DND-41 (cell line): ENCODE measurements around the gene SPRR2D.
"Not testable (repeated sequence)": the region's sequence is repeated elsewhere in the genome, so short reads cannot be mapped to it uniquely, and the experiment has no call there.

Experiments used
- ATAC-seq: fragments of 200-7000 bp; cut with Tn5 transposase; 3 replicates; pipeline ENCODE4 v1.9.1; 2021; ENCODE audit warnings: low read depth; ENCODE audit not compliant: insufficient read depth
- DNase-seq: peaks from one replicate; pipeline ENCODE4 v3.0.0-alpha.2; 2020
- H2AFZ ChIP-seq: 2 replicates; pipeline ENCODE4 v1.6.0; 2012; ENCODE audit warnings: low read depth, low read length
- H3K27ac ChIP-seq: 2 replicates; pipeline ENCODE4 v1.5.1; 2012; ENCODE audit warnings: low read length, inconsistent platforms
- H3K27me3 ChIP-seq: fragments of 200-600 bp; sonication (generic); 2 replicates; pipeline ENCODE4 v1.6.0; 2012; ENCODE audit warnings: low read length, mild to moderate bottlenecking, inconsistent platforms; ENCODE audit not compliant: insufficient read depth, poor library complexity
- H3K36me3 ChIP-seq: 2 replicates; pipeline ENCODE4 v1.5.1; 2012; ENCODE audit warnings: low read length, inconsistent platforms; ENCODE audit not compliant: insufficient read depth
- H3K4me1 ChIP-seq: 2 replicates; pipeline ENCODE4 v1.5.1; 2012; ENCODE audit warnings: mild to moderate bottlenecking, low read length; ENCODE audit not compliant: insufficient read depth
- H3K4me2 ChIP-seq: 2 replicates; pipeline ENCODE4 v1.6.0; 2012; ENCODE audit warnings: mild to moderate bottlenecking, moderate library complexity, low read length, inconsistent platforms; ENCODE audit not compliant: insufficient read depth
- H3K4me3 ChIP-seq, 2 experiments: fragments of 200-600 bp in 1 of 2; shearing (Covaris generic) in 1 of 2; 2 replicates each; pipeline ENCODE4 v1.5.1; 2012 to 2016; ENCODE audit warnings: inconsistent platforms in 2 of 2, low read length in 2 of 2, mild to moderate bottlenecking in 2 of 2, low read depth in 1 of 2, moderate library complexity in 1 of 2
- H3K79me2 ChIP-seq: 2 replicates; pipeline ENCODE4 v1.6.0; 2012; ENCODE audit warnings: low read length, inconsistent platforms; ENCODE audit not compliant: insufficient read depth
- H3K9ac ChIP-seq: 2 replicates; pipeline ENCODE4 v1.6.0; 2012; ENCODE audit warnings: low read depth, mild to moderate bottlenecking, inconsistent platforms, low read length, moderate library complexity
- H3K9me3 ChIP-seq: 2 replicates; pipeline ENCODE4 v1.5.1; 2012; ENCODE audit warnings: low read length, moderate library complexity, mild to moderate bottlenecking, inconsistent platforms; ENCODE audit not compliant: insufficient read depth, severe bottlenecking
- H4K20me1 ChIP-seq: 2 replicates; pipeline ENCODE4 v1.6.0; 2012; ENCODE audit warnings: low read length; ENCODE audit not compliant: insufficient read depth
- CTCF ChIP-seq: IDR thresholded peaks from 2 replicates; pipeline ENCODE4 v1.5.1; 2012; ENCODE audit warnings: borderline replicate concordance, low read length, moderate library complexity, mild to moderate bottlenecking; ENCODE audit not compliant: poor library complexity, severe bottlenecking; ENCODE audit errors: extremely low read depth
- EZH2 ChIP-seq: IDR thresholded peaks from 3 replicates; pipeline ENCODE4 v1.6.1; 2012; ENCODE audit warnings: borderline replicate concordance, low read depth, mild to moderate bottlenecking, moderate library complexity, low read length, inconsistent platforms; ENCODE audit not compliant: severe bottlenecking

SPRR2D gene

DNA sequence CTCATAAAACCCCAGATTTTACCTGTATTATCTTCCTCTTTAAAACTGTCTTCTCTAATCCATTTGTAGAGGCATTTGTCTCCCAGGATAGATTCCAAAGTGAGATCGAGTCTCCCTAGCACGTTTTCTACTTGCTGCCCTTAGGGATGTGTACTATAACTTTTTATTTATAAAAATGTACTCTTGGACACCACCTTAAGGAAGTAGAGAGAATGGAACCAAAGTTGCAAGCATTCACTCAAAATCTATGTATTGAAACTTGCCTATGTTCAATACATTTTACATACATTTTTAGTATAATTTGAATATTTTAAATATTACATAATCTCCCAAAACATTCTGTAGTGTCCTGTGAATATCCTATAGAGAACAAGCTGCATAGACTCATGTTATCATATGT, 17.2 kb upstream of the SPRR2D start:
- Histone ChIP-seq H3K4me1 (no peaks in the 10 kb centered on the region), H4K20me1 (no peaks in the 10 kb centered on the region), H3K9me3 (no peaks in the 10 kb centered on the region), H3K4me2 (no peak overlapping the region), H3K27ac (no peak overlapping the region), H3K79me2 (no peaks in the 10 kb centered on the region), H3K9ac (no peak overlapping the region), H3K36me3 (no peaks in the 10 kb centered on the region), H3K4me3 (no peak overlapping the region), H3K27me3 (peaks cover 17% of the 10 kb centered on the region), H2AFZ (no peak overlapping the region)
- DNase-seq (no peak), ATAC-seq (no peak)
- TF ChIP-seq CTCF (no peak), EZH2 (no peak)

GRCh38 chr1:153057375-153057774, 16.5 kb upstream of the SPRR2D start, which contains the start of gene SPRR2A:
SPRR2A (minus strand) TSS chr1:153057512; CDS start chr1:153056735, 777 bp downstream.
- no peaks in the 10 kb centered on the region for H3K36me3 ChIP-seq
- ATAC-seq = no peak
- no peak for TF ChIP-seq EZH2
- no peak for TF ChIP-seq CTCF
- H3K27ac ChIP-seq = no peak within 1 kb of the TSS
- H3K4me3 ChIP-seq = no peak within 1 kb of the TSS
- no peak for DNase-seq
- H2AFZ ChIP-seq = no peak within 1 kb of the TSS
- H4K20me1 ChIP-seq = no peaks in the 10 kb centered on the region
- no peak within 1 kb of the TSS for H3K4me2 ChIP-seq
- no peak within 1 kb of the TSS for H3K9ac ChIP-seq
- H3K4me1 ChIP-seq = no peaks in the 10 kb centered on the region
- H3K27me3 ChIP-seq = peaks cover 17% of the 10 kb centered on the region
- H3K79me2 ChIP-seq = no peaks in the 10 kb centered on the region
- no peaks in the 10 kb centered on the region for H3K9me3 ChIP-seq

DNA sequence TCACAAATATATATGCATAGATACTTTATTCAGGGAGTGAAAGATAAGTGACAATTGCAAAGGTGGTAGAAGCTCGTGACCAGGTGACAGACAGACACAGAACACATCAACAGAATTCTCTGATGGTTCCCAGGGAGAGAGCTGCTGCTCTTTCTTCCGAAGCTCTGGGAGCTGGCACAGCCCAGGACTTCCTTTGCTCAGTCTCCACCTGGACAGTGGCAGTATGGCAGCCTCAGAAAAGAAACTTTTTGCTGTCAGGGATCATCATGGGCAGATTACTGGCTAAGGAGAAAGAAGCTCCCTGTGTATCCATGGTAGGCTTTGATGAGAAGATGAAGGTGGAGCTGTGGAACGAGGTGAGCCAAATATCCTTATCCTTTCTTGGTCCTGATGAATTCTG, 15.2 kb upstream of the SPRR2D start:
- not testable (repeated sequence) for DNase-seq, H3K79me2 ChIP-seq, H3K4me2 ChIP-seq, H2AFZ ChIP-seq, H3K27ac ChIP-seq, H3K36me3 ChIP-seq, H3K9me3 ChIP-seq, H4K20me1 ChIP-seq, ATAC-seq, H3K9ac ChIP-seq, H3K4me1 ChIP-seq, H3K4me3 ChIP-seq
- H3K27me3 ChIP-seq = peaks cover 13% of the 10 kb centered on the region

GRCh38 chr1:153049211-153049610, 8.3 kb upstream of the SPRR2D start:
- H3K4me1 ChIP-seq = no peaks in the 10 kb centered on the region
- peaks cover 5% of the 10 kb centered on the region for H3K27me3 ChIP-seq
- H3K27ac ChIP-seq = no peak overlapping the region
- no peak for TF ChIP-seq EZH2
- no peak for TF ChIP-seq CTCF
- no peaks in the 10 kb centered on the region for H3K79me2 ChIP-seq
- DNase-seq (no peak), ATAC-seq (no peak)
- no peaks in the 10 kb centered on the region for H3K9me3 ChIP-seq
- H3K9ac ChIP-seq = no peak overlapping the region
- no peak overlapping the region for H3K4me3 ChIP-seq
- no peaks in the 10 kb centered on the region for H4K20me1 ChIP-seq
- H2AFZ ChIP-seq = no peak overlapping the region
- no peaks in the 10 kb centered on the region for H3K36me3 ChIP-seq
- H3K4me2 ChIP-seq = no peak overlapping the region
